Activated CD4-positive, alpha-beta T cell treated with anti-CD3 and anti-CD28 coated beads, Interleukin-2, amount 50 U/mL, for 1 hour (primary cell): ENCODE measurements around the gene PIR.

ENCODE experiments used
- DNase-seq: peaks from one replicate; pipeline ENCODE4 v3.0.0-alpha.2; 2020

PIR gene

DNA sequence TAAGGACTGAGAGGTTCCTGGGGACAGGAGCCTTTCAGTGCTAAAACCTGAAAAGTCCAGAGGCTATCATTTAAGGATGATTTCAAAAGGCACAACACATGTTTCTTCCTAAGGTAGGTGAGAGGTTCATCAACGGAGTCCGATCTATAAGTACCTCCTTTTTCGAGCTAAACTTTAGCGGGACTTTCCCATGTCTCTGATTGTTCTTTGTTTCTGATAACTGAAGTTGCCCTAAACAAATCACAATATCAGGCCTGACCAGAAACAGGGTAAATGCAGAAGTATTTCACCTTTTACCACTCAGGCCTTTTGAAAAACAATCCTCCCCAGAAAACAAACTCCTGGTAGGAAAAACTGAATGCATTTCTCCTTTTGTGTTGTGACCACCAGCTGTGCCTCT, 17.6 kb downstream of the PIR start:
- no peak for DNase-seq

DNA sequence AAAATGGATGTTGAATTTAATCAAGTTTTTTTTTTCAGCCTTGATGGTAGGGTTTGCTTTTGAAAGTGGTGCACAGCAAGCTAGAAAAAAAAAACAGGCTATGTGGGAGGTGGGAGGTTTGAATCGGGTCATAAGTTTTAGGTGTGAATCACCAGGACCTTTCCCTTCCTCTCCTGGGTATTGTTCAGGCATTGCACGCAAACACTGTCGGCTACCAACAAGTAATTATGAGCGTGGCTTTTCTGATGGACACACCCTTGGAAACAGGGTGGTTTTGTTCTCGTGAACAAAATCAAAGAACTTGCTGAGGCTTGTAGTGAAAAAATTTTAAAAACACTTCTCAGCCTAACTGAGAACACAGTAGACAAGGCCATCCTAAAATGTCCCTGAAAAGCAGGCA, 18.1 kb downstream of the PIR start:
- no peak for DNase-seq

DNA sequence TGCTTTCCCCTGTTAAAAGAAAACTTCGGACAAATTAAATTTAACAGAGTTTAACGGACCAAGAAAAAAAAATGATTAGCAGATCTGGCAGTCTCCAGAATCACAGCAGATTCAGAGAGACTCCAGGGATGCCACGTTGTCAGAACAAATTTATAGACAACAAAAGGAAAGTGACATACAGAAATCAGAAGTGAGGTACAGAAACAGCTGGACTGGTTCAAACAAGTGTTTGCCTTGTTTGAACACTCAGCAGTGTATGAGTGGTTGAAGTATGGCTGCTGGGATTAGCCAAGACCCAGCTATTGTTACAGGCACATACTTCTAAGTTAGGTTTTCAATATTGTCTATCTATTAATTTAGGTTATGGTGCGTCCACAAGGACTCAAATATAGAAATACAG, 19.1 kb downstream of the PIR start:
- DNase-seq = no peak

DNA sequence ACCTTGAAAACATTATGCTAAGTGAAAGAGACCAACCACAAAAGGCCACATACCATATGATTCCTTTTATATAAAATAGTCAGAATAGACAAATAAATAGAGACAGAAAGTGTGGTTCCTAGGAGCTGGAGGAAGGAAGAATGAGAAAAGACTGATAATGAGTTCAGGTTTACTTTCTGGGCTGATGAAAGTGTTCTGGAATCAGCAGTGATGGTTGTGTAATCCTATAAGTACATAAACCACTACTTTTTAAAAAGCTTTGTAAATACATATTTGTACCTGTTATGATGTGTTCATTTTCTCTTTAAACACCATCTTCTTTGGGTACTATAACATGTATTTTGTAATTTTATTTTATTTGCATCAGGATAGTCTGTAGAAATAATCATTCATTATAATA, 20.6 kb downstream of the PIR start:
- no peak for DNase-seq

DNA sequence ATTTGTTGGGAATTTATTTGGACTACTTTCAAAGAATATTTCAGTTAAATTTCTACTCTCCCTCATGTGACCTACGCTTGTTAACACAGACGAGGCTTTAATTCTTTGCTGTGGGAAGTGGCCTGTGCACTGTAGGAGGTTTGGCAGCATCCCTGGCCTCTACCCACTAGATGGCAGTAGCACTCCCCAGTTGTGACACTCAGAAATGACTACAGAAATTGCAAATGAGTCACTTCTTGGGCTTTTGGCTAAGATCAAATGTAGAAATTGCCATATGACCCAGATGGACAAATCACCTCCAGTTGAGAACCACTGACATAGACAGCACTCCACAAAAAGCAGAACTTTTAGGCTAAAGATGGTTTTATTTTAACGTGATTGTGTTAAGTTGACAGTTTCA, 22.1 kb downstream of the PIR start:
- peak; percentile 42 for DNase-seq

DNA sequence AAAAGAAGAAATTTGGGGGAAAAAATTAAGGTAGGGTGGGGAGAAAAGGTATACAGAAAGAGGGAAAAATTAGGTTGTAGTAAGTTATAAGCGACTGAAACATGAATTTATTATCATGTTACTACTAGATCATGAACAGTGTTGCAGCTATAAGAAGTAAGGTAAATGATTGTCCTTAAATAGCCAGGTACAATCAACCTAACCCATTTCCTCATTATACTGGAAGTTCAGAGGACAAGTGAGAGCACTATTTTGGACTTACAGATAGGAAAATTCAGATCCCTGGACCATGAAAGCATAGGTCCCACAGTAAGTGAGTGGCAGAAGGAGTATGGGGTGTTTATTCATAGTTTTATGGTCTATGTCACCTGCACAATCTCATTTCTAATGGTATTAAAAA, 23.5 kb downstream of the PIR start:
- DNase-seq = no peak

DNA sequence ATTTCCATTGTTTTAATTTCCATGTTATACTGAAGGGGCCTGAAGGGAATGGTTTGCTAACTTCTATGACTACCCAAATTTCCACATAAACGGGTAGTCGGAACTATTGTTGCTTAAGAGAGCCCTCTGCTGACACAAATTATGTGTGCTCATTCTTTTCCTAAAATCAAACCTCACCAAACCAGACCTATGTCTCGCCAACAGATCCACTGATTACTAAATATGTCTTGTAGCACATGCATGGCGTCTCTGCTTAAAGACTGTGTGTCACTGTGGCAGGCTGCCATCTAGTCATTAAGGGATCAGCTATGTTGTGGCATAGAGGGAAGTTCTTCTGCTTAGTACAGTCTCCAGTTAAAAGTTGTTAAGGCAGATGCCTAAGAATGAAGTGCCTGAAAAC, 25.1 kb downstream of the PIR start:
- no peak for DNase-seq

DNA sequence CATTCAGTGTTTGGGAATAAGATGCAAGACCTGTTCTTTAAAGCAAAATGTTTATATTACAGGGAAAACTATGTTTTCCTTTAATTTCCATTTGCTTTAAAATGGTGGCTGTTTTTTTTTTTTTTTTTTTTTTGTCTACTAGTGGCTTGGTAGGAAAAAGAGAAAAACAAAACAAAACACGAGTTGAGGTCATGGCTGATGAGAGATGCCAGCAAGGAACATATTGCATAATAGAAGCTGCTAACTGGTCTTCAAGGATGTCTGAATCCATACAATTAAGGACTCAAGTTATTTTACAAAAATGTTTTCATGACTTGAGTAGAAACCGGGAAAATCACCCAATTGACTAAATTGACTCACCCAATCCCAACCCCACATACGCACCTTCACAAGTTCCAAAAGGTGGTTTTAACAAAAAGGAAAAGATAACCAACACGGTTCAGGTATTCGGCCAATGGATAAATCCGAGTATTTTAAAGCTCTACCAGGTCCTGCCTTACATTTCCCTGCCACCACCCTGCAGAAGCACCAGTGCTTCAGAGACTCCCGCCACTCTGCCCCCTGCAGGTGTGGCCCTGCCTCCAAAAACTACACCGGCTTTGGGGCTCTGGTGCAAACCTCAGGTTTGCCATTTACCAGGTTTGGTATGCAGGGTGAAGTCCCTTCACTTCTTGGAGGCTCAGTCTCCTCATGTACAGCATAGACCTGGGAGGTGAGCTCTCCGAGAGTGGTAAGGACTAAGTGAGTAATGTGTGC, 27.1 kb downstream of the PIR start:
- DNase-seq = no peak

DNA sequence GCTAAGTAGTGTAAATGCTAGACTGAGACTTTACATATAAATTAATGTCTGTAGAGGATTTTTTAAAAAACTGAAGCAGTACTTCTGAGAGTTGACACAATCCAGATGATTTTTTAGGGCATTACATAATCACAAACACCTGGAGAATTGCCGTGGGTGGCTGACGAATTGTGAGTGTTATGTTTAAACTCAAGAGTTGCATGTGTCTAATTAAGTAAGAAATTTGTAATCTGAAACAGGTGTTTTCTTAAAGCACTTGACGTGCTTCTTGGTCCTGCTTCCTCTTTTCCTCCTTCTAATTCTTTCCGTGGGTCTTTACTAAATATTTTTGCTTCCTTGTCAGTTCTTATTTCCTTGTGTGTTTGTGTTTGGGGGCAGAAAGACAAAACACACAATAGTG, 27.8 kb downstream of the PIR start:
- DNase-seq = no peak

DNA sequence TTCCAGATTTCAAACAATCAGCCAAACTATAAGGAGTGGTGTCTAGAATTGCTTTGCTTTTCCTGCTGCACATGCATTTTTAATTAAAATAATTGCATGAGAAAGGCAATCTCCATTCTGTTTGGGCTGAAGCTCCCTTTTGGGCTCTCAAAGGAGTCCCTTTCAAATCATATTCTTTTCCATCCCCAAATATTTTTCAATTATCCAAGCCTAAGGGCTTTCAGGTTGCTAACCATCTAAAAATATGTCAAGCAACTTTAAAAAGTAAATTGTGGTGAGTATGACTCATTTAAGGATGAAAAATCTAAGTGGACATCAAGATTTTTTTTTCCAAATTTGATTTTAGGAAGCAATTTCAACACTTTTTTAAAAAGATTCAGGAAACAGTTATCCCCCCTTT, 28.4 kb downstream of the PIR start:
- no peak for DNase-seq

DNA sequence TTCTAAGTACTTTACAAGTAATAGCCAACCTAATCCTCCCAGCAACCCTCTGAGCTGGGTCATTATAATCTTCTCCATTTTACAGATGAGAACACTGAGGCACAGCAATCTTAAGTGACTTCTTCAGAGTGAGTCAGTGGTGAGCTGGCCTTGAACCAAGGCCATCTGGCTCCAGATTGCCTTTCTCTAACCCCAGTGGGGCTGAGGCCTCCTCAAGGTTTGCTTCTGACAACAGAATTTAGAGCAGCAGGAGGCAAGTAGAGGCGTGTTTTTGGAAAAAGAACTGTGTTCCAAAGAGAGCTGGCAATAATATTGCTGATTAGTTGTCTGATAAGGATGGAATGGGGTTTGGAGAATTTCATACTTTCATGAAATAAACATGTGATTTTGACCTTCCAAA, 41.2 kb downstream of the PIR start:
- no peak for DNase-seq

DNA sequence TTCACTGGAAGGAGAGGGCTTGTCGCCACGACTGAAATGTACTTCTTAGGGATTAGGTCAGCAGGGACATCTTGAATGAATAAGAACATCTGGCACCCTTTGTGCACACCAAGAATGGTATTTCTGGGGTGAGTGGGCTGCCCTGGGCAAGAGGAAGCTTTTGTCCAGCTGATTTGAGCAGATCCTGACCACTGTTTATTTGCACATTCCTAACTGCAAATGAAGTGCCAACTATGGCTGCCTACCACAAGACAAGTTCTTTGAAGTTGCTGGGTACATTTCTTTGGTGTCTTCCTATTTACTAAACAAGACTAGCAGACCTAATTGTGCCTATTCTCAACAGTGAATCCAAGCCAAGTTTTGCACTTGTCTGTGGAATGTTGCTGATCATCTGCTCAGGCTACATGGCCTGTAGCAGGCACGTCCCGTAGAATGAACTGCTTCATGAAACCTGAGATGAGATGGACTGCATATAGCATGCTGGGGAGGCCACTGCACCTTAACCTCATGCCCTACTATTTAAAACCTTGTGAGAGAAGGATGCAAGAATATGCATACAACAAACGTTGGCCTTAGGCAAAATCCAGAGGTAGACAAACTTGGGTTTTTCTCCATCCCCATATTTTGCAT, 45.0 kb downstream of the PIR start:
- DNase-seq = no peak

DNA sequence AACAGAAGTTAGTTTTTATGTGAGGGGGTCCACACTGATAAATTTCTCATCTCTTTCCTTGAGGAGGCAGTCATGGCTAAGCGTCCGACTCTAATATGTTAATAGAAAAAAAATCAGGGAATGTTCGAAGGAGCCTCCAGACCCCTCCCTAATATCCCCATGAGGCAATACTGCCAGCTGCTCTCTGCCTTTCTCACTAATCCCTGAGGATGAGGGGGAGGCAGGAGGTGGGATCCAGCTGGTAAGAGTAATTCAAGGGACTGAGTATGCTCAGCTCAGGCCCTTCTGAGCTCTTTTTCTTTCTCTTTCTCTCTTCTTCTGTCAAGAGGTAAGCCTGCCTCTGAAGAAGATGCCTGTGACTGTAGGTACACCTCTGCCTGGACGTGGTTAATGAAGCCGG, 51.7 kb downstream of the PIR start:
- no peak for DNase-seq

DNA sequence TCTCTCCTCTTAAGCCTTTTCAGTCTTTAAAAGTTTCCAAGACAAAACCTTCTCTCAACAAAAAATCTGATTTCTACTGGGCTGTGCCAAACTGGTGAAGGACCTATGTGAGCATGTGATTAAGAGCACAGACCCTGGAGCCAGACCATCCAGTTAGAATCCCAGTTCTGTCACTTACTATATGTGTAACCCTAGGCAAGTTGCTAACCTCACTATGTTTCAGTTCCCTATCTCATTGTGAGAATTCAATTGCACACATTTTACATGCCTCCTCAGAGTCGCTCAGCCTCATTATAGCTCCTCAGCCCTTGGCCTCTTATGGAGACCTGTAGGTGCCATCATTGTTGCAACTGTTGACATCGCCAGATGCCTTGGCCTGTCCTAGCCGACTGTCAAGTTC, 54.8 kb downstream of the PIR start:
- DNase-seq = no peak

DNA sequence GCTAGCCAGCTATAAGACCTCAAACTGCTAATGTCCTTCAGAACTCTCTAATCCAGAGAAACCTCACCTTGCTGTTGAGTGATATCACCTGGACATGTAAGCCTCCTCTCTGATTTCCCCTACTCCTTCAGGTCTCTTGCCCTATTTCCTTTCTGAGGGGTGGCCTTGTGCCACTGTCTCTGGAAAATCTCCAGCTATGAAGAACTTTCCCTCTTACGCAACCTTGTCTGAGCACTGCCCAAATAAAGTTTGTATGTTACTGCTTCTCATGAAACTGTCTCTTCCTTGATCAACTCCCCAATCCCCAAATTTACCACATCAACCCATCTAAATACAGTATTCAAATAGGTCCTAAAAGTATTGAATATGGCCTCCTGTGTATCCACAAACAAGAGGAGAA, 55.4 kb downstream of the PIR start:
- no peak for DNase-seq

DNA sequence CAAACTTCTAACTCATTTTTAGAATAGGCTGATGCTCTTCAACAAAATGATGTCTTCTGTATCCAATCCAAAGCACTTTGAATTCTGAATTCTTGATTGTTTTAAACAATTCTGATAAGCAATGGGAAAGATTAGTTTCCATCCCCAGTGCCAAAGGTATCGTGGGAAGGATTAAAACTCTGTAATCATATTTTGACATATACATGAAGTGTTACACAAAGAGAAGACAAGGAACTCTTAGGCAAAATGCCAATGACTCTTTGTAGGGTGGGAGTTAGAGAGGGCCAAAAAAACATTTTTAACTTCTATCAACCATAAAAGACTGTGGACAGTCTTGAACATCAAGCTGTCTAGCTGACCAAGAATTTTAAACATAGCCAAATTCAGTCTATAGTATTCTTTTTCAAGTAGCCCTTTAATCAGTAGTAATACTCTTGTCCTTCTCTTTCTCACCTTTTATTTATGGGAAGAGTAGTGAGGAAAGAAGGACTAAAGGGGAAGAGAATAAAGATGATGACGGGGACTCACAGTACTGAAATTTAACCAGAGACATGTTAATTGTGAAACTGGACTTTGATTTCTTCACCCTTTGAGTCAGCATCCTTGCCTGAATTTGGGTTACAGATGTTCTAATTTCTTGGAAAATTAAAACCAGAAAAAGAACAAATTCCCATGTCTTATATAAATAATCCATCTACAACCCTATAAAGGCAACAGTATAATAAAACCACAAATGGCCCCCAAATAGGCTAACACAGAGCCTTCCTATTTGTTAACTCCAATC, 57.1 kb downstream of the PIR start:
- no peak for DNase-seq

DNA sequence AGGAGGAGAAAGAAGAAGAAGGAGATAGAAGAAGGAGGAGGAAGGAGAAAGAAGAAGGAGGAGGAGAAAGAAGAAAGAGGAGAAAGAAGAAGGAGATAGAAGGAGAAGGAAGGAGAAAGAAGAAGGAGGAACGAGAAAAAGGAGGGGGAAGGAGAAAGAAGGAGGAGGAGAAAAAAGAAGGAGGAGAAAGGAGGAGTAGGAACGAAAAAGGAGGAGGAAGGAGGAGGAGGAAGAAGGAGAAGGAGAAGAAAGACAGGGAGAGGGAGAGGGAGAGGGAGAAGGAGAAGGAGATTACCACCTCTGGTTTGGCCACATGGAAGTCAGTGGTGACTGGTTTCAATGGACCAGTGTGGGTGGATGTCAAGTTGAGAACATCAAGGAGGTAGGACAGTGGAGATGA, 58.9 kb downstream of the PIR start:
- no peak for DNase-seq

DNA sequence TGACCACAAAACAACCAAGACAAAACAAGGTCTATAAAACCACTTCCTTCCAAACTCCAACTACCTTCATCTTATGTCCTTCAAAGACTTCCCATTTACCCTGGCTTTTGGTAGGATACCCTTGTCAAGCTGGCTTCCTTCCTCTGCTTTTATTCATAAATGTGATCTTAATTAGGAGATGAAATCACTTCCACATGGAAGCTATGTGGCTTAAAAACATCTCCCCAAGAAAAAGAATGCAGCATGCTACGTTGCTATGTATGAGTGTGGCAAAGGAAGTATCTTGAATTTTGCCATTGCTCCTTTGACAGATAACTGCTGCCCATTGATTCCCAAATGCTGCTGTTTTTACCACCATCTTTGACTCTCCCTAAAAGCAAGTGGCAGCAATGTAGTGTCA, 62.5 kb downstream of the PIR start:
- no peak for DNase-seq

DNA sequence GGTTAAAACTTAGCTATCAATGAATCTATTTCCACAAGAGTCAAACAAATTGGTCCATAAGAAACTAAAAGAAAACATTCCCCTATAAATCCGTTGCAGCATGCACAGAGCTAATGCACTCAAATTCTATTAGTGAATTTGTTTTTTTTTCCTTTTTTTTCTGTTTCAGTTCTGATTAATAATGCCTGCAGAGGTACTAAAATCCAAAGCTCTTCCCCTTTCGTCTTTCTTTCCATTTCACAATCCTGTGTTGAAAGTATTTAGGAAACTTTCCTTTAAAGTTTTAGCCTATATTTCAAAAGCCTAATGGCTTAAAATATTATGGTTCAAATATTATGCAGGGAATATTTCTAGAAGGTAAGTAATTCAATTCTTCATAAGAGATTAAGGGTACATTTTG, 63.1 kb downstream of the PIR start:
- DNase-seq = no peak

DNA sequence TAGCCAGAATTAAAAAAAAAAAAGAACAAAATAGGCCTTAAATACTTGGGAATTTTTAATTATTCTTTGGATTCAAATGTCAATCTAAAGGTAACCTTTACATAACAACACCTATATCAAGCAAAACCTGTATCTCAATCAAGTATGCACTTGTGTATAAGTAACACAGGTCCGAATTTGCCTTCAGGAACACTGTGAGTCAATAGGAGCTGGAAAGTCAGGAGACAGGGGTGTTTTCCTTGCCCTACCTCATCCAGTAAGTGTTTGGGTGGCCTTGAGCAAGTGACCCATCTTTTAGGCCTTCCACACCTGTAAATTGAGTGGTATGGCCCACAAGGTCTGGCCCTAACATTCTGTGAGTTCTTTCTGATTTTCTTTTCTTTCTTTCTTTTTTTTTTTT, 68.1 kb downstream of the PIR start:
- DNase-seq = no peak

DNA sequence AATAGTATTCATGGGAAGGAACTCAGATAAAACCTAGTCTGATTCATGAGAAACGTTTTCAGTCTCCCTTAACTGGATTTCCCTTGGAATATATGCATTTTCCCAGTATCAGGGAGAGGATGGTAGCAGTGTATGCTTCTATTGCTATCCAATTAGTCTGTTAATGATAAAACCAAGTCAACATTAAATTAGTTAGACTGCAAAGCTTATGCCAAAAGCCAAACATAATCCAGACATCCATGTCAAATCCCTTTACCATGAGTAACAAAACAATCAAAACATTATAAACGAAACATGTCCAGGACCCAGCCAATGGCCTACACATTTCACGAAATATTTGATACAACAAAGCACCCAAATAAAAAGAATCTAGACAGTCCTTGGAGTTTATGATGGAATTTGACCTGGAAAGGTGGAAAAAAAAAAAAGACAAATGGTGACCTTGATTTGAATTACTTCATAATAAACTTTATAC, 74.4 kb downstream of the PIR start:
- no peak for DNase-seq

DNA sequence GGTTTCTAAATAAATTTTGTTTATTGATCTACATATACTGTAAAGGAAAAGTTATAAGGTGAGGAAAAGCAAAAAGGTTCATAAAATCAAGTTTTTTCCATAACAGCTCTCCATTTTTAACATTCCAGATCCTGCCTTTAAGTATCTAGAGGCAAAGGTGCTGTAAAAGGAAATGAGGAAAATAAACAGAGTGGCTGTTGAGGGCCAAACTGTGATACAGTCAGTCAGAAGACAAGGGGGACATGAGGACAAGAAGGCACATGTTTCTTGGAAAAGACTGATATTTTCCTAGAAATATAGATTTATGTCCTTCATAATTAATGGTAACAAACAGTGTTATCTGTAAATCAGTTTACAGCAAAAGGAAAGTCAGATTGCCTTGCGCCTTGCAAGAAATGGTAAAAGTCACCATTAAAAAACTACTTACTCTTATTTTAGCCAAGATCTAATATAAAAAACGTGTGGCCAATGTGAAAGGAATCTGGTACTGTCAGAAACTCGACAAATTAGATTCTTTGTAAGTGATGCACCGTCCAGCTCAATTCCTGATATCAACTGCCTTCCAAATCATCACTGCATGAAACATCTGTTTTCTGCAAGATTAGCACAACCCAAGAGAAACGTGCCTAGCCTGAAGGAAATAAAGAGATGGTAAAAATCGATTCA, 75.0 kb downstream of the PIR start:
- DNase-seq = no peak

DNA sequence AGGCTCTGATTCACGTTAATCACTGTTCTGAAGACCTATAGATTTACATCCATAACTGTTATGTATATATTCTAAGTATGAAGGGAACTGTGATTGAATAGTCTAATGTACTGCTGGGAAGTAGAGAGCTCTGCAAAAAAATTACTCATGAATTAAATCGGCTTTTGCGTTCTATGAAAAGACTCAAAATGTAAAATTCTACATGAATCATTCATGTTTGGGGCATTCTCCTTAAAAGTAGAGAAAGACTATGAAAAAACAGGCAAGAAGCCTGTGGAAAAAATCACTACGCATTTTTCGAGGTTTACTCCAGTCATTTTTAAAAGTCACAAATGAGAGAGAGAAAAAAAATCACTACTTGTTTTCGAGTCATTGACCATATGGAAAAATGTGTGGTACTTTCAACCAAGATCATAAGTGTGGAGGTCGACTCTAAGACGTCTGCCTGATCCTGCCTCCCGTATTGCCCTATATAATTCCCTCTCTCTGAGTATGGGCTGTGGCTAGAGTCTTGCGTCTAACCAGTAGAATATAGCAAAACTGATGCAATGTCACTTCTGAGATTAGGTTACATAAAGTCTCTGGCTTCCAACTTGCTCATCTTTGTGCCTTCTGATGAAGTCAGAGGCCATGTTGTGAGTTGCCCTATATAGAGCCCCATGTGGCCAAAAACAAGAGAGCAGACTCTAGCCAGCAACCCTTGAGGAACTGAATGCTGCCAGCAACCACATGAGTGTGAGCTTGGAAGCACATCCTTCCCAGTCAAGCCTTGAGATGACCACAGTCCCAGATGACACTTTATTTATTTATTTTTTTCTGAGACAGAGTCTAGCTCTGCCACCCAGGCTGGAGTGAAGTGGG, 76.8 kb downstream of the PIR start:
- DNase-seq = no peak
